GM12878 (cell line): ENCODE measurements around the gene PTPMT1. TPM values are rescaled to one million over a fixed set of nuclear protein-coding genes. Genes with fewer than 3 reads are reported as not detected.

Experiments used
- BCL3 ChIP-seq: IDR thresholded peaks from 2 replicates; pipeline ENCODE4 v1.6.1; 2011; ENCODE audit warnings: borderline replicate concordance, low read depth, mild to moderate bottlenecking, moderate library complexity, low read length; ENCODE audit not compliant: insufficient read depth, poor library complexity, severe bottlenecking
- EED ChIP-seq: sonication (generic); IDR thresholded peaks from 2 replicates; pipeline ENCODE4 v1.6.1; 2016; ENCODE audit warnings: antibody characterized with exemption, low read depth
- EGR1 ChIP-seq, 2 experiments: IDR thresholded peaks; 1 replicate in 1 of 2; 2 replicates in 1 of 2; pipeline ENCODE4 v1.6.1; 2011 to 2012; ENCODE audit warnings: low read depth in 2 of 2, low read length in 2 of 2, borderline replicate concordance in 1 of 2, mild to moderate bottlenecking in 1 of 2, moderate library complexity in 1 of 2
- GABPA ChIP-seq: IDR thresholded peaks from 2 replicates; pipeline ENCODE4 v1.6.1; 2014; ENCODE audit warnings: antibody characterized with exemption, low read depth, mild to moderate bottlenecking, inconsistent platforms
- HCFC1 ChIP-seq: fragments of 150-350 bp; IDR thresholded peaks from 2 replicates; pipeline ENCODE4 v1.6.1; 2014; ENCODE audit warnings: low read length
- IKZF1 ChIP-seq: fragments of 450-650 bp; conservative IDR thresholded peaks from 2 replicates; pipeline ENCODE4 v1.6.1; 2017; ENCODE audit warnings: antibody characterized with exemption, mild to moderate bottlenecking
- MYB ChIP-seq: fragments of 150-350 bp; IDR thresholded peaks from 2 replicates; pipeline ENCODE4 v1.6.1; 2014; ENCODE audit warnings: mild to moderate bottlenecking, low read depth, low read length, borderline replicate concordance
- NR2F1 ChIP-seq: fragments of 450-650 bp; conservative IDR thresholded peaks from 2 replicates; pipeline ENCODE4 v1.6.1; 2017; ENCODE audit warnings: mild to moderate bottlenecking
- SREBF1 ChIP-seq: IDR thresholded peaks from 2 replicates; pipeline ENCODE4 v1.6.1; 2012; ENCODE audit warnings: mild to moderate bottlenecking, low read length
- TCF12 ChIP-seq: IDR thresholded peaks from 2 replicates; pipeline ENCODE4 v1.6.1; 2011; ENCODE audit warnings: low read depth, mild to moderate bottlenecking, low read length
- WRNIP1 ChIP-seq: IDR thresholded peaks from 2 replicates; pipeline ENCODE4 v1.6.1; 2011; ENCODE audit warnings: low read depth, low read length, improper control_type of control experiment, borderline replicate concordance
- ZNF217 ChIP-seq: fragments of 450-650 bp; IDR thresholded peaks from 2 replicates; pipeline ENCODE4 v1.6.1; 2017; ENCODE audit warnings: antibody characterized with exemption, mild to moderate bottlenecking
- ZSCAN29 ChIP-seq: fragments of 450-650 bp; IDR thresholded peaks from 2 replicates; pipeline ENCODE4 v1.6.1; 2017; ENCODE audit warnings: mild to moderate bottlenecking, moderate library complexity
- polyA plus RNA-seq, 11 experiments: library from polyadenylated mRNA; depleted of rRNA in 4 of 11; unstranded in 6 of 11; stranded (reverse) in 5 of 11; fragments of >200 nt; fragmentation: Nextera tagmentation in 4 of 11; fragmentation: Illumina TruSeq in 1 of 11; extraction: Ambion mirVana in 4 of 11; extraction: Trizol in 1 of 11; gene quantifications; 1 replicate in 1 of 11; 2 replicates in 10 of 11; pipeline versions ENCODE4 v1.2.1 to v1.2.3, GENCODE V29; 2011 to 2016; ENCODE audit warnings: inconsistent platforms in 2 of 11, missing spikeins in 2 of 11, low read depth in 1 of 11
- total RNA-seq, 4 experiments: library from RNA; depleted of rRNA in 3 of 4; stranded (reverse); fragments of >200 nt in 3 of 4; fragmentation: Illumina TruSeq in 1 of 4; extraction: Trizol in 1 of 4; gene quantifications; 2 replicates each; pipeline versions ENCODE4 v1.2.1 to v1.2.3, GENCODE V29; 2013 to 2021
- TF ChIP-seq, protein P1 (sequence below): fragments of 450-650 bp; IDR thresholded peaks from 2 replicates; pipeline ENCODE4 v1.6.1; 2016; ENCODE audit warnings: mild to moderate bottlenecking
- TF ChIP-seq, protein P2 (sequence below): fragments of 450-650 bp; IDR thresholded peaks from 2 replicates; pipeline ENCODE4 v1.6.1; 2018; ENCODE audit warnings: borderline replicate concordance, mild to moderate bottlenecking; ENCODE audit not compliant: partially characterized antibody

The PTPMT1 gene
- total and polyA plus RNA-seq, 10 of the 15 experiments (the other 5 are each of a cell fraction or from before 2014, with no cell fraction given): 12.0 to 116 (median 58.2) TPM

GRCh38 chr11:47552566-47553405 is 12.6 kb upstream of the PTPMT1 start, which contains the start of gene CELF1 (continued):
- TF ChIP-seq, protein P1, sequence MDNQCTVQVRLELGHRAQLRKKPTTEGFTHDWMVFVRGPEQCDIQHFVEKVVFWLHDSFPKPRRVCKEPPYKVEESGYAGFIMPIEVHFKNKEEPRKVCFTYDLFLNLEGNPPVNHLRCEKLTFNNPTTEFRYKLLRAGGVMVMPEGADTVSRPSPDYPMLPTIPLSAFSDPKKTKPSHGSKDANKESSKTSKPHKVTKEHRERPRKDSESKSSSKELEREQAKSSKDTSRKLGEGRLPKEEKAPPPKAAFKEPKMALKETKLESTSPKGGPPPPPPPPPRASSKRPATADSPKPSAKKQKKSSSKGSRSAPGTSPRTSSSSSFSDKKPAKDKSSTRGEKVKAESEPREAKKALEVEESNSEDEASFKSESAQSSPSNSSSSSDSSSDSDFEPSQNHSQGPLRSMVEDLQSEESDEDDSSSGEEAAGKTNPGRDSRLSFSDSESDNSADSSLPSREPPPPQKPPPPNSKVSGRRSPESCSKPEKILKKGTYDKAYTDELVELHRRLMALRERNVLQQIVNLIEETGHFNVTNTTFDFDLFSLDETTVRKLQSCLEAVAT: no peak
- peak; percentile 52 to 93; a peak in 2 of 3 replicates for TF ChIP-seq EGR1 (IDR thresholded peaks at IDR 0.05; ENCODE audit: borderline replicate concordance in 1 of 2, low read depth in 2 of 2, low read length in 2 of 2)
- no peak for TF ChIP-seq SREBF1
- TF ChIP-seq, protein P2, sequence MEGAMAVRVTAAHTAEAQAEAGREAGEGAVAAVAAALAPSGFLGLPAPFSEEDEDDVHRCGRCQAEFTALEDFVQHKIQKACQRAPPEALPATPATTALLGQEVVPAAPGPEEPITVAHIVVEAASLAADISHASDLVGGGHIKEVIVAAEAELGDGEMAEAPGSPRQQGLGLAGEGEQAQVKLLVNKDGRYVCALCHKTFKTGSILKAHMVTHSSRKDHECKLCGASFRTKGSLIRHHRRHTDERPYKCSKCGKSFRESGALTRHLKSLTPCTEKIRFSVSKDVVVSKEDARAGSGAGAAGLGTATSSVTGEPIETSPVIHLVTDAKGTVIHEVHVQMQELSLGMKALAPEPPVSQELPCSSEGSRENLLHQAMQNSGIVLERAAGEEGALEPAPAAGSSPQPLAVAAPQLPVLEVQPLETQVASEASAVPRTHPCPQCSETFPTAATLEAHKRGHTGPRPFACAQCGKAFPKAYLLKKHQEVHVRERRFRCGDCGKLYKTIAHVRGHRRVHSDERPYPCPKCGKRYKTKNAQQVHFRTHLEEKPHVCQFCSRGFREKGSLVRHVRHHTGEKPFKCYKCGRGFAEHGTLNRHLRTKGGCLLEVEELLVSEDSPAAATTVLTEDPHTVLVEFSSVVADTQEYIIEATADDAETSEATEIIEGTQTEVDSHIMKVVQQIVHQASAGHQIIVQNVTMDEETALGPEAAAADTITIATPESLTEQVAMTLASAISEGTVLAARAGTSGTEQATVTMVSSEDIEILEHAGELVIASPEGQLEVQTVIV: no peak
- TF ChIP-seq WRNIP1: no peak
- TF ChIP-seq BCL3: peak; percentile 14
- peak; percentile 78 for TF ChIP-seq IKZF1
- peak; percentile 69; the same call in 1 of the 2 replicates for TF ChIP-seq GABPA
- TF ChIP-seq TCF12: 0 out of 2 replicates have a peak, but pooled peaks have one; percentile 35
- no peak for TF ChIP-seq EED
- TF ChIP-seq HCFC1: peak; percentile 58; the same call in 1 of the 2 replicates
- 0 out of 2 replicates have a peak, but pooled peaks have one; percentile 33 for TF ChIP-seq ZSCAN29
- no peak for TF ChIP-seq ZNF217
- TF ChIP-seq MYB: peak; percentile 57; the same call in 1 of the 2 replicates
- peak; percentile 58 for TF ChIP-seq NR2F1
